Endodermal cell (in vitro differentiated cells): ENCODE results near the gene PCSK6. TPM values are rescaled to one million over a fixed set of nuclear protein-coding genes. Genes with fewer than 3 reads are reported as not detected.
A peak's percentile ranks its signal among the peaks of the same experiment; 100 is the strongest.

ENCODE experiments used
- DNase-seq: peaks from one replicate; pipeline ENCODE4 v3.0.0-alpha.2; 2017
- H3K27ac ChIP-seq: 2 replicates; pipeline ENCODE4 v1.5.1; 2013; ENCODE audit warnings: mild to moderate bottlenecking, low read depth, low read length, moderate library complexity
- H3K27me3 ChIP-seq: 2 replicates; pipeline ENCODE4 v1.6.1; 2013; ENCODE audit warnings: mild to moderate bottlenecking, low read length, moderate library complexity; ENCODE audit not compliant: insufficient read depth, control insufficient read depth, poor library complexity, severe bottlenecking
- H3K36me3 ChIP-seq: 2 replicates; pipeline ENCODE4 v1.7.0; 2013; ENCODE audit warnings: mild to moderate bottlenecking, low read length, moderate library complexity; ENCODE audit not compliant: control insufficient read depth, insufficient read depth
- H3K4me1 ChIP-seq: one replicate; pipeline ENCODE4 v1.7.0; 2013; ENCODE audit warnings: low read length; ENCODE audit not compliant: control insufficient read depth, insufficient read depth
- H3K4me3 ChIP-seq: 2 replicates; pipeline ENCODE4 v1.5.1; 2013; ENCODE audit warnings: mild to moderate bottlenecking, low read length, moderate library complexity
- H3K9ac ChIP-seq: 2 replicates; pipeline ENCODE4 v1.6.1; 2013; ENCODE audit warnings: mild to moderate bottlenecking, low read length, moderate library complexity; ENCODE audit not compliant: poor library complexity, severe bottlenecking; ENCODE audit errors: extremely low read depth
- H3K9me3 ChIP-seq: 2 replicates; pipeline ENCODE4 v1.6.1; 2013; ENCODE audit warnings: mild to moderate bottlenecking, low read length, moderate library complexity; ENCODE audit not compliant: control insufficient read depth
- H3K27ac Mint-ChIP-seq: 2 replicates; pipeline ENCODE4 v1.8.0; 2020; ENCODE audit warnings: mixed read lengths
- H3K27me3 Mint-ChIP-seq: 2 replicates; pipeline ENCODE4 v1.8.0; 2021; ENCODE audit warnings: mild to moderate bottlenecking, mixed read lengths; ENCODE audit not compliant: insufficient read depth
- H3K36me3 Mint-ChIP-seq: 2 replicates; pipeline ENCODE4 v1.8.0; 2020; ENCODE audit warnings: low read depth, mixed read lengths
- H3K4me1 Mint-ChIP-seq: 2 replicates; pipeline ENCODE4 v1.8.0; 2020; ENCODE audit warnings: mixed read lengths
- H3K4me3 Mint-ChIP-seq: 2 replicates; pipeline ENCODE4 v1.8.0; 2020; ENCODE audit warnings: mild to moderate bottlenecking, moderate library complexity, mixed read lengths
- H3K9me3 Mint-ChIP-seq: 2 replicates; pipeline ENCODE4 v1.8.0; 2020; ENCODE audit warnings: mild to moderate bottlenecking, mixed read lengths
- CTCF ChIP-seq: fragments of 200-600 bp; sonication (generic); conservative IDR thresholded peaks from 2 replicates; pipeline ENCODE4 v1.5.0; 2021; ENCODE audit warnings: antibody characterized with exemption, mild to moderate bottlenecking
- WGBS, 2 experiments: methylation state at CpG; one replicate each; pipeline versions ENCODE4 v1.1.5 to v1.1.7; 2013; ENCODE audit warnings: missing lambda C conversion rate in 2 of 2, mixed read lengths in 1 of 2; ENCODE audit not compliant: insufficient coverage in 1 of 2, insufficient read length in 1 of 2; 5-methylcytosine and 5-hydroxymethylcytosine counted together
- total RNA-seq, 2 donors: library from RNA; stranded (reverse); fragmentation: NEBNext Ultra II Directional in 1 of 2; extraction: Animal tissue kit (Norgen Biotek cat#: 25700) in 1 of 2; gene quantifications; 2 replicates in 1 of 2; 3 replicates in 1 of 2; pipeline ENCODE4 v1.2.1, GENCODE V29; 2021

PCSK6 gene
- total RNA-seq, 2 donors from 2014 or later: 6.6 to 9.8 TPM

GRCh38 chr15:101446518-101447167 lies 42.9 kb downstream of the PCSK6 start:
- Histone ChIP-seq H3K9ac (no peak overlapping the region), H3K4me1 (no peaks in the 10 kb centered on the region), H3K27me3 (no peaks in the 10 kb centered on the region), H3K36me3 (no peaks in the 10 kb centered on the region), H3K4me3 (no peak overlapping the region), H3K27ac (no peak overlapping the region), H3K9me3 (no peaks in the 10 kb centered on the region)
- Mint-ChIP-seq H3K4me1 (no peaks in the 10 kb centered on the region), H3K36me3 (no peaks in the 10 kb centered on the region), H3K27ac (no peak overlapping the region), H3K27me3 (no peaks in the 10 kb centered on the region), H3K9me3 (no peaks in the 10 kb centered on the region), H3K4me3 (no peak overlapping the region)
- no peak for TF ChIP-seq CTCF
- DNase-seq: peak; percentile 20
- 71 to 88% methylated on average over 12 of the region's 12 CpGs for WGBS, 2 experiments

- Histone ChIP-seq H3K9me3 (no peaks in the 10 kb centered on the region), H3K36me3 (no peaks in the 10 kb centered on the region), H3K4me1 (no peaks in the 10 kb centered on the region), H3K9ac (no peak overlapping the region), H3K27ac (no peak overlapping the region), H3K4me3 (no peak overlapping the region), H3K27me3 (no peaks in the 10 kb centered on the region)
- Mint-ChIP-seq H3K9me3 (no peaks in the 10 kb centered on the region), H3K27ac (no peak overlapping the region), H3K36me3 (no peaks in the 10 kb centered on the region), H3K4me3 (no peak overlapping the region), H3K27me3 (no peaks in the 10 kb centered on the region), H3K4me1 (no peaks in the 10 kb centered on the region)
- 84 to 86% methylated on average over 19 to 22 of the region's 22 CpGs for WGBS, 2 experiments
- TF ChIP-seq CTCF: no peak
- DNase-seq: peak; percentile 17
Measured at GRCh38 chr15:101445562-101446517, 43.7 kb downstream of the PCSK6 start.

GRCh38 chr15:101444807-101445508 lies 44.5 kb downstream of the PCSK6 start:
- Mint-ChIP-seq H3K27ac (no peak overlapping the region), H3K4me3 (no peak overlapping the region), H3K27me3 (no peaks in the 10 kb centered on the region), H3K4me1 (no peaks in the 10 kb centered on the region), H3K36me3 (no peaks in the 10 kb centered on the region), H3K9me3 (no peaks in the 10 kb centered on the region)
- H3K9me3 ChIP-seq: no peaks in the 10 kb centered on the region
- H3K36me3 ChIP-seq: no peaks in the 10 kb centered on the region
- no peak overlapping the region for H3K4me3 ChIP-seq
- no peak for DNase-seq
- WGBS, 2 experiments: 91% methylated on average over 11 to 12 of the region's 12 CpGs
- no peaks in the 10 kb centered on the region for H3K4me1 ChIP-seq
- no peaks in the 10 kb centered on the region for H3K27me3 ChIP-seq
- H3K27ac ChIP-seq: no peak overlapping the region
- H3K9ac ChIP-seq: no peak overlapping the region
- TF ChIP-seq CTCF: no peak
